ENCODE results near the gene MSI2. TPM values are rescaled to one million over a fixed set of nuclear protein-coding genes. Genes with fewer than 3 reads are reported as not detected.

The MSI2 gene
- total RNA-seq, 1 donor, result 12.6 TPM

GRCh38 chr17:57400648-57401047 lies 144.3 kb downstream of the MSI2 start:
- H3K4me3 ChIP-seq (ENCODE audit: low read depth, low read length), result no peak overlapping the region
- DNase-seq (ENCODE audit: low read depth), result no peak
- TF ChIP-seq CTCF (IDR thresholded peaks at IDR 0.05; ENCODE audit: insufficient read depth, low read length), result no peak

- no peak for DNase-seq (ENCODE audit: low read depth)
- no peak for TF ChIP-seq CTCF (IDR thresholded peaks at IDR 0.05; ENCODE audit: insufficient read depth, low read length)
- H3K4me3 ChIP-seq (ENCODE audit: low read depth, low read length), result no peak overlapping the region
These were observed 145.5 kb downstream of the MSI2 start for GRCh38 chr17:57401556-57402488.

- DNase-seq (ENCODE audit: low read depth), result no peak
- H3K4me3 ChIP-seq (ENCODE audit: low read depth, low read length), result no peak overlapping the region
- no peak for TF ChIP-seq CTCF (IDR thresholded peaks at IDR 0.05; ENCODE audit: insufficient read depth, low read length)
These were observed 146.4 kb downstream of the MSI2 start for GRCh38 chr17:57402681-57403180.

GRCh38 chr17:57403236-57403635 lies 146.9 kb downstream of the MSI2 start:
- DNase-seq (ENCODE audit: low read depth), result no peak
- H3K4me3 ChIP-seq (ENCODE audit: low read depth, low read length), result no peak overlapping the region
- TF ChIP-seq CTCF (IDR thresholded peaks at IDR 0.05; ENCODE audit: insufficient read depth, low read length), result no peak

- TF ChIP-seq CTCF (IDR thresholded peaks at IDR 0.05; ENCODE audit: insufficient read depth, low read length), result no peak
- no peak for DNase-seq (ENCODE audit: low read depth)
- H3K4me3 ChIP-seq (ENCODE audit: low read depth, low read length), result no peak overlapping the region
These were observed 147.8 kb downstream of the MSI2 start for GRCh38 chr17:57404073-57404472.

GRCh38 chr17:57404795-57405490 lies 148.6 kb downstream of the MSI2 start:
- H3K4me3 ChIP-seq (ENCODE audit: low read depth, low read length), result no peak overlapping the region
- TF ChIP-seq CTCF (IDR thresholded peaks at IDR 0.05; ENCODE audit: insufficient read depth, low read length), result no peak
- DNase-seq (ENCODE audit: low read depth), result no peak

Data from fibroblast of the aortic adventitia (primary cell).